Body of pancreas (tissue), 4 donors: ENCODE results near the gene PHF21A.

Source experiments
- POLR2A ChIP-seq, 3 donors: fragments of 450-650 bp; IDR thresholded peaks; one replicate each; pipeline ENCODE4 v1.6.1; 2016; ENCODE audit warnings: antibody characterized with exemption in 3 of 3, mild to moderate bottlenecking in 2 of 3
- TF ChIP-seq, protein P1 (sequence below), 7 experiments: fragments of 450-650 bp in 4 of 7; fragments of 200-600 bp in 3 of 7; sonication (generic) in 3 of 7; IDR thresholded peaks; one replicate each; pipeline ENCODE4 v1.5.1; 2016 to 2019; ENCODE audit warnings: antibody characterized with exemption in 7 of 7

- TF ChIP-seq POLR2A (IDR thresholded peaks at IDR 0.05) = no peak
- TF ChIP-seq, protein P1, sequence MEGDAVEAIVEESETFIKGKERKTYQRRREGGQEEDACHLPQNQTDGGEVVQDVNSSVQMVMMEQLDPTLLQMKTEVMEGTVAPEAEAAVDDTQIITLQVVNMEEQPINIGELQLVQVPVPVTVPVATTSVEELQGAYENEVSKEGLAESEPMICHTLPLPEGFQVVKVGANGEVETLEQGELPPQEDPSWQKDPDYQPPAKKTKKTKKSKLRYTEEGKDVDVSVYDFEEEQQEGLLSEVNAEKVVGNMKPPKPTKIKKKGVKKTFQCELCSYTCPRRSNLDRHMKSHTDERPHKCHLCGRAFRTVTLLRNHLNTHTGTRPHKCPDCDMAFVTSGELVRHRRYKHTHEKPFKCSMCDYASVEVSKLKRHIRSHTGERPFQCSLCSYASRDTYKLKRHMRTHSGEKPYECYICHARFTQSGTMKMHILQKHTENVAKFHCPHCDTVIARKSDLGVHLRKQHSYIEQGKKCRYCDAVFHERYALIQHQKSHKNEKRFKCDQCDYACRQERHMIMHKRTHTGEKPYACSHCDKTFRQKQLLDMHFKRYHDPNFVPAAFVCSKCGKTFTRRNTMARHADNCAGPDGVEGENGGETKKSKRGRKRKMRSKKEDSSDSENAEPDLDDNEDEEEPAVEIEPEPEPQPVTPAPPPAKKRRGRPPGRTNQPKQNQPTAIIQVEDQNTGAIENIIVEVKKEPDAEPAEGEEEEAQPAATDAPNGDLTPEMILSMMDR (IDR thresholded peaks at IDR 0.05) = no peak
Observed at GRCh38 chr11:46001448-46001914, 119.8 kb downstream of the PHF21A start.
